DND-41 (cell line): ENCODE measurements around the gene TRPT1.

ENCODE experiments used
- EZH2 ChIP-seq: IDR thresholded peaks from 3 replicates; pipeline ENCODE4 v1.6.1; 2012; ENCODE audit warnings: borderline replicate concordance, low read depth, mild to moderate bottlenecking, moderate library complexity, low read length, inconsistent platforms; ENCODE audit not compliant: severe bottlenecking
- TF ChIP-seq, protein P1 (sequence below): IDR thresholded peaks from 2 replicates; pipeline ENCODE4 v1.5.1; 2012; ENCODE audit warnings: borderline replicate concordance, low read length, moderate library complexity, mild to moderate bottlenecking; ENCODE audit not compliant: poor library complexity, severe bottlenecking; ENCODE audit errors: extremely low read depth

DNA sequence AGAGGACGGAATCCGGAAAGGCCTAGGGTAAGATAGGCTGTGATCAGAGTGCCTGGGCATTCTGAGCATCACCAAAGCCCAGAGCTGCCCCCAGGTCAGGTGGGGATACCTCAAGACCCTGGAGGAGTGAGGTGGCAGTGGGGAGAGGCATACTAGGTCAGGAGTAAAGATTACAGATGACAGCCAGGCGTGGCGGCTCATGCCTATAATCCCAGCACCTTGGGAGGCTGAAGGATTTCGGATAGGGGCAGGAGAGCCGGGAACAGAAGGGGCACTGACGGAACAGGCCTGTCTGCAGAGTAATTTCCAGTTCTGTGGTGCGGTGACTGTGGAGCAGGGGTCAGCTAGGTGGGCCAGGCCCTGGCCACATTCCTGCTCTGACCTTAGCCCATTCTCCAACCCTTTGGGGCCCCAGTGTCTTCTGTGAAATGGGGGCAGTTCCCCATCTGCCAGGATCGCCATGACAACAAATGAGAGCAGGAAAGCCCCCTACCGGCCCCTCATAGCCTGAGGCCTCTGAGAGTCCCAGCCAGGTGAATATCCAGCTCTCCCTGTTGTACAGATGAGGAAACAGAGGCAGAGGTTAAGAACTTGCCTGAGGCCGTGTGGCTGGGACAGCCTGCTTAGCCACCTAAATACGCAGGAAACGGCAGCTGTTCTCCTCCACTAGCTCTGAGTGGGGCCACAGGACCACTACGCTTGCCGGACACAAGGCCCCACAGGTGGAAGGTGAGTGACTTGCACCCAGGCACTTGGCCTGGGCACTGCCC, 49.2 kb upstream of the TRPT1 start:
- TF ChIP-seq, protein P1, sequence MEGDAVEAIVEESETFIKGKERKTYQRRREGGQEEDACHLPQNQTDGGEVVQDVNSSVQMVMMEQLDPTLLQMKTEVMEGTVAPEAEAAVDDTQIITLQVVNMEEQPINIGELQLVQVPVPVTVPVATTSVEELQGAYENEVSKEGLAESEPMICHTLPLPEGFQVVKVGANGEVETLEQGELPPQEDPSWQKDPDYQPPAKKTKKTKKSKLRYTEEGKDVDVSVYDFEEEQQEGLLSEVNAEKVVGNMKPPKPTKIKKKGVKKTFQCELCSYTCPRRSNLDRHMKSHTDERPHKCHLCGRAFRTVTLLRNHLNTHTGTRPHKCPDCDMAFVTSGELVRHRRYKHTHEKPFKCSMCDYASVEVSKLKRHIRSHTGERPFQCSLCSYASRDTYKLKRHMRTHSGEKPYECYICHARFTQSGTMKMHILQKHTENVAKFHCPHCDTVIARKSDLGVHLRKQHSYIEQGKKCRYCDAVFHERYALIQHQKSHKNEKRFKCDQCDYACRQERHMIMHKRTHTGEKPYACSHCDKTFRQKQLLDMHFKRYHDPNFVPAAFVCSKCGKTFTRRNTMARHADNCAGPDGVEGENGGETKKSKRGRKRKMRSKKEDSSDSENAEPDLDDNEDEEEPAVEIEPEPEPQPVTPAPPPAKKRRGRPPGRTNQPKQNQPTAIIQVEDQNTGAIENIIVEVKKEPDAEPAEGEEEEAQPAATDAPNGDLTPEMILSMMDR, result no peak
- TF ChIP-seq EZH2, result no peak
